ENCODE results near the gene SLC5A3.

SLC5A3 gene

GRCh38 chr21:34073749-34074282 is 438 bp downstream of the SLC5A3 start:
- DNase-seq (ENCODE audit: insufficient read length) (peak; percentile 31), FAIRE-seq (peak; percentile 62)
- TF ChIP-seq TAF1 (IDR thresholded peaks at IDR 0.05; ENCODE audit: borderline replicate concordance, low read depth, low read length) = no peak
- no peak for TF ChIP-seq POLR2A (IDR thresholded peaks at IDR 0.05; ENCODE audit: low read depth, low read length)

GRCh38 chr21:34074283-34075090 is 1.1 kb downstream of the SLC5A3 start:
- FAIRE-seq (peak; percentile 60), DNase-seq (ENCODE audit: insufficient read length) (no peak)
- TF ChIP-seq TAF1 (IDR thresholded peaks at IDR 0.05; ENCODE audit: borderline replicate concordance, low read depth, low read length) (no peak), POLR2AphosphoS5 (IDR thresholded peaks at IDR 0.05; ENCODE audit: low read depth, low read length) (no peak), POLR2A (IDR thresholded peaks at IDR 0.05; ENCODE audit: low read depth, low read length) (no peak; the same call in none of the 2 replicates)

- FAIRE-seq (no peak), DNase-seq (ENCODE audit: insufficient read length) (no peak)
- no peak for TF ChIP-seq POLR2A (IDR thresholded peaks at IDR 0.05; ENCODE audit: low read depth, low read length)
- no peak for TF ChIP-seq POLR2AphosphoS5 (IDR thresholded peaks at IDR 0.05; ENCODE audit: low read depth, low read length)
- TF ChIP-seq TAF1 (IDR thresholded peaks at IDR 0.05; ENCODE audit: borderline replicate concordance, low read depth, low read length) = no peak
Measured at GRCh38 chr21:34075091-34075425, 1.7 kb downstream of the SLC5A3 start.

- DNase-seq (ENCODE audit: insufficient read length) (no peak), FAIRE-seq (no peak)
- TF ChIP-seq POLR2A (IDR thresholded peaks at IDR 0.05; ENCODE audit: low read depth, low read length) (no peak; the same call in 1 of the 2 replicates), POLR2AphosphoS5 (IDR thresholded peaks at IDR 0.05; ENCODE audit: low read depth, low read length) (no peak; the same call in 1 of the 2 replicates), TAF1 (IDR thresholded peaks at IDR 0.05; ENCODE audit: borderline replicate concordance, low read depth, low read length) (no peak)
Measured at GRCh38 chr21:34075760-34076660, 2.6 kb downstream of the SLC5A3 start.

GRCh38 chr21:34076835-34077234 is 3.5 kb downstream of the SLC5A3 start:
- TF ChIP-seq POLR2A (IDR thresholded peaks at IDR 0.05; ENCODE audit: low read depth, low read length) (0 out of 2 replicates have a peak, but pooled peaks have one; percentile 26), TAF1 (IDR thresholded peaks at IDR 0.05; ENCODE audit: borderline replicate concordance, low read depth, low read length) (no peak)
- FAIRE-seq = peak; percentile 33

GRCh38 chr21:34077888-34078287 is 4.5 kb downstream of the SLC5A3 start:
- FAIRE-seq (no peak), DNase-seq (ENCODE audit: insufficient read length) (no peak)
- TF ChIP-seq POLR2AphosphoS5 (IDR thresholded peaks at IDR 0.05; ENCODE audit: low read depth, low read length) = no peak
- TF ChIP-seq TAF1 (IDR thresholded peaks at IDR 0.05; ENCODE audit: borderline replicate concordance, low read depth, low read length) = no peak
- no peak for TF ChIP-seq POLR2A (IDR thresholded peaks at IDR 0.05; ENCODE audit: low read depth, low read length)

More at GRCh38 chr21:34076835-34077234, 3.5 kb downstream of the SLC5A3 start:
- DNase-seq (ENCODE audit: insufficient read length) = no peak

GRCh38 chr21:34078915-34079314 is 5.5 kb downstream of the SLC5A3 start:
- TF ChIP-seq POLR2A (IDR thresholded peaks at IDR 0.05; ENCODE audit: low read depth, low read length) (no peak), POLR2AphosphoS5 (IDR thresholded peaks at IDR 0.05; ENCODE audit: low read depth, low read length) (no peak), TAF1 (IDR thresholded peaks at IDR 0.05; ENCODE audit: borderline replicate concordance, low read depth, low read length) (no peak)
- no peak for FAIRE-seq
- no peak for DNase-seq (ENCODE audit: insufficient read length)

GRCh38 chr21:34080710-34081109 is 7.3 kb downstream of the SLC5A3 start:
- DNase-seq (ENCODE audit: insufficient read length) (no peak), FAIRE-seq (no peak)
- TF ChIP-seq TAF1 (IDR thresholded peaks at IDR 0.05; ENCODE audit: borderline replicate concordance, low read depth, low read length) (no peak), POLR2A (IDR thresholded peaks at IDR 0.05; ENCODE audit: low read depth, low read length) (no peak), POLR2AphosphoS5 (IDR thresholded peaks at IDR 0.05; ENCODE audit: low read depth, low read length) (no peak)

- FAIRE-seq (no peak), DNase-seq (ENCODE audit: insufficient read length) (no peak)
- TF ChIP-seq TAF1 (IDR thresholded peaks at IDR 0.05; ENCODE audit: borderline replicate concordance, low read depth, low read length) = no peak
- no peak for TF ChIP-seq POLR2AphosphoS5 (IDR thresholded peaks at IDR 0.05; ENCODE audit: low read depth, low read length)
- TF ChIP-seq POLR2A (IDR thresholded peaks at IDR 0.05; ENCODE audit: low read depth, low read length) = no peak
Measured at GRCh38 chr21:34082769-34083168, 9.4 kb downstream of the SLC5A3 start.

GRCh38 chr21:34083357-34083756 is 10.0 kb downstream of the SLC5A3 start:
- FAIRE-seq = peak; percentile 17
- TF ChIP-seq POLR2AphosphoS5 (IDR thresholded peaks at IDR 0.05; ENCODE audit: low read depth, low read length) (no peak), TAF1 (IDR thresholded peaks at IDR 0.05; ENCODE audit: borderline replicate concordance, low read depth, low read length) (no peak), POLR2A (IDR thresholded peaks at IDR 0.05; ENCODE audit: low read depth, low read length) (no peak)
- no peak for DNase-seq (ENCODE audit: insufficient read length)

GRCh38 chr21:34085129-34085528 is 11.8 kb downstream of the SLC5A3 start:
- peak; percentile 48 for FAIRE-seq
- no peak for TF ChIP-seq POLR2A (IDR thresholded peaks at IDR 0.05; ENCODE audit: low read depth, low read length)
- no peak for TF ChIP-seq POLR2AphosphoS5 (IDR thresholded peaks at IDR 0.05; ENCODE audit: low read depth, low read length)
- TF ChIP-seq TAF1 (IDR thresholded peaks at IDR 0.05; ENCODE audit: borderline replicate concordance, low read depth, low read length) = no peak
- DNase-seq (ENCODE audit: insufficient read length) = no peak
